ENCODE data around the gene CNOT9. TPM values are rescaled to one million over a fixed set of nuclear protein-coding genes. Genes with fewer than 3 reads are reported as not detected.

Gene CNOT9
- total RNA-seq, 2 experiments from 2014 or later, result 84.7 to 87.3 TPM

- DNase-seq, result no peak
- H3K27me3 Mint-ChIP-seq, result no peaks in the 10 kb centered on the region
These were observed 13.4 kb downstream of the CNOT9 start for GRCh38 chr2:218582076-218582475.

GRCh38 chr2:218583983-218584850 is 15.6 kb downstream of the CNOT9 start:
- Mint-ChIP-seq H3K36me3 (peaks cover 48% of the 10 kb centered on the region), H3K9me3 (no peaks in the 10 kb centered on the region), H3K4me1 (ENCODE audit: low read depth) (peaks cover 25% of the 10 kb centered on the region), H3K4me3 (no peak overlapping the region), H3K27ac (no peak overlapping the region), H3K27me3 (no peaks in the 10 kb centered on the region)
- ChIA-PET CTCF (no interaction called here), POLR2A (no interaction called here)
- DNase-seq, result no peak
- intact Hi-C loops (cut with micrococcal nuclease), result loop anchor here (5.0 kb wide), 1 partner anchor 292 kb away; the partner anchor contains the start of gene TMBIM1

More at GRCh38 chr2:218582076-218582475, 13.4 kb downstream of the CNOT9 start:
- Mint-ChIP-seq H3K9me3 (no peaks in the 10 kb centered on the region), H3K4me3 (no peak overlapping the region), H3K4me1 (ENCODE audit: low read depth) (peaks cover 42% of the 10 kb centered on the region), H3K27ac (peak overlapping the region; percentile 65), H3K36me3 (peaks cover 47% of the 10 kb centered on the region)
- intact Hi-C loops (cut with micrococcal nuclease), result loop anchor here (1.0 to 5.0 kb wide), 2 partner anchors 14 to 290 kb away; partner anchors contain the start of genes CNOT9, TMBIM1 and USP37
- ChIA-PET CTCF (interaction anchor here (1.4 kb wide), 1 partner anchor 9 kb away, joined by 3 read pairs; no protein-coding TSS in a partner anchor), POLR2A (interaction anchor here (0.7 to 1.2 kb wide), 2 partner anchors 12 to 76 kb away, joined by 3 to 5 read pairs; no protein-coding TSS in a partner anchor)

- Mint-ChIP-seq H3K4me3 (no peak overlapping the region), H3K27me3 (no peaks in the 10 kb centered on the region), H3K27ac (no peak overlapping the region), H3K9me3 (no peaks in the 10 kb centered on the region), H3K36me3 (peaks cover 52% of the 10 kb centered on the region), H3K4me1 (ENCODE audit: low read depth) (peaks cover 22% of the 10 kb centered on the region)
- no peak for DNase-seq
- ChIA-PET POLR2A (no interaction called here), CTCF (interaction anchor here (1.2 kb wide), 1 partner anchor 121 kb away, joined by 3 read pairs; no protein-coding TSS in a partner anchor)
- intact Hi-C loops (cut with micrococcal nuclease), result no loop called here
These were observed 16.9 kb downstream of the CNOT9 start for GRCh38 chr2:218585541-218585940.

- Mint-ChIP-seq H3K4me1 (ENCODE audit: low read depth) (no peaks in the 10 kb centered on the region), H3K27ac (no peak overlapping the region), H3K4me3 (no peak overlapping the region), H3K27me3 (peaks cover 9% of the 10 kb centered on the region), H3K36me3 (no peaks in the 10 kb centered on the region), H3K9me3 (no peaks in the 10 kb centered on the region)
- no peak for DNase-seq
- CTCF ChIA-PET, result no interaction called here
- intact Hi-C loops (cut with micrococcal nuclease), result no loop called here
- POLR2A ChIA-PET, result no interaction called here
These were observed 36.8 kb downstream of the CNOT9 start for GRCh38 chr2:218605432-218605831.

- no peak for DNase-seq
- intact Hi-C loops (cut with micrococcal nuclease), result no loop called here
- Mint-ChIP-seq H3K4me1 (ENCODE audit: low read depth) (no peaks in the 10 kb centered on the region), H3K4me3 (no peak within 1 kb of the TSS), H3K36me3 (no peaks in the 10 kb centered on the region), H3K27ac (no peak within 1 kb of the TSS), H3K9me3 (no peaks in the 10 kb centered on the region), H3K27me3 (peaks cover 9% of the 10 kb centered on the region)
- ChIA-PET POLR2A (interaction anchor here (0.5 to 0.8 kb wide), 3 partner anchors 9 to 234 kb away, joined by 3 to 4 read pairs (median 4); no protein-coding TSS in a partner anchor), CTCF (interaction anchor here (1.1 to 1.3 kb wide), 2 partner anchors 41 to 91 kb away, joined by 3 read pairs; no protein-coding TSS in a partner anchor)
These were observed 38.9 kb downstream of the CNOT9 start, which contains the start of gene PLCD4 for GRCh38 chr2:218607436-218608115. Gene PLCD4 (plus strand): TSS chr2:218607899. CDS start chr2:218615740, 7,841 bp downstream.

GRCh38 chr2:218615868-218616315 is 47.3 kb downstream of the CNOT9 start:
- H3K36me3 Mint-ChIP-seq, result no peaks in the 10 kb centered on the region
- CTCF ChIA-PET, result no interaction called here
- H3K4me1 Mint-ChIP-seq (ENCODE audit: low read depth), result no peaks in the 10 kb centered on the region
- no peak for DNase-seq
- POLR2A ChIA-PET, result interaction anchor here (1.3 kb wide), 1 partner anchor 42 kb away, joined by 6 read pairs; no protein-coding TSS in a partner anchor
- no peak overlapping the region for H3K27ac Mint-ChIP-seq
- H3K9me3 Mint-ChIP-seq, result no peaks in the 10 kb centered on the region
- H3K4me3 Mint-ChIP-seq, result no peak overlapping the region
- H3K27me3 Mint-ChIP-seq, result no peaks in the 10 kb centered on the region
- intact Hi-C loops (cut with micrococcal nuclease), result no loop called here

- CTCF ChIA-PET, result no interaction called here
- H3K4me1 Mint-ChIP-seq (ENCODE audit: low read depth), result no peaks in the 10 kb centered on the region
- POLR2A ChIA-PET, result no interaction called here
- no peak overlapping the region for H3K4me3 Mint-ChIP-seq
- intact Hi-C loops (cut with micrococcal nuclease), result no loop called here
- no peaks in the 10 kb centered on the region for H3K27me3 Mint-ChIP-seq
- no peak overlapping the region for H3K27ac Mint-ChIP-seq
- H3K36me3 Mint-ChIP-seq, result no peaks in the 10 kb centered on the region
- H3K9me3 Mint-ChIP-seq, result no peaks in the 10 kb centered on the region
- no peak for DNase-seq
These were observed 49.6 kb downstream of the CNOT9 start for GRCh38 chr2:218618102-218618860.

- Mint-ChIP-seq H3K27ac (no peak overlapping the region), H3K9me3 (no peaks in the 10 kb centered on the region), H3K4me1 (ENCODE audit: low read depth) (no peaks in the 10 kb centered on the region), H3K36me3 (no peaks in the 10 kb centered on the region), H3K4me3 (no peak overlapping the region), H3K27me3 (no peaks in the 10 kb centered on the region)
- intact Hi-C loops (cut with micrococcal nuclease), result no loop called here
- ChIA-PET CTCF (no interaction called here), POLR2A (no interaction called here)
- DNase-seq, result no peak
These were observed 52.4 kb downstream of the CNOT9 start for GRCh38 chr2:218621007-218621406.

GRCh38 chr2:218622606-218623365 is 54.1 kb downstream of the CNOT9 start:
- no peaks in the 10 kb centered on the region for H3K27me3 Mint-ChIP-seq
- no peaks in the 10 kb centered on the region for H3K36me3 Mint-ChIP-seq
- H3K9me3 Mint-ChIP-seq, result no peaks in the 10 kb centered on the region
- H3K4me1 Mint-ChIP-seq (ENCODE audit: low read depth), result no peaks in the 10 kb centered on the region
- no peak for DNase-seq
- CTCF ChIA-PET, result no interaction called here
- no peak overlapping the region for H3K27ac Mint-ChIP-seq
- POLR2A ChIA-PET, result no interaction called here
- no peak overlapping the region for H3K4me3 Mint-ChIP-seq
- intact Hi-C loops (cut with micrococcal nuclease), result no loop called here

GRCh38 chr2:218623366-218623705 is 54.7 kb downstream of the CNOT9 start:
- ChIA-PET CTCF (no interaction called here), POLR2A (no interaction called here)
- no peaks in the 10 kb centered on the region for H3K36me3 Mint-ChIP-seq
- intact Hi-C loops (cut with micrococcal nuclease), result no loop called here
- DNase-seq, result no peak
- H3K9me3 Mint-ChIP-seq, result no peaks in the 10 kb centered on the region
- H3K4me3 Mint-ChIP-seq, result no peak overlapping the region
- no peaks in the 10 kb centered on the region for H3K27me3 Mint-ChIP-seq
- no peaks in the 10 kb centered on the region for H3K4me1 Mint-ChIP-seq (ENCODE audit: low read depth)
- no peak overlapping the region for H3K27ac Mint-ChIP-seq

GRCh38 chr2:218626369-218626768 is 57.7 kb downstream of the CNOT9 start:
- ChIA-PET POLR2A (no interaction called here), CTCF (no interaction called here)
- H3K4me1 Mint-ChIP-seq (ENCODE audit: low read depth), result no peaks in the 10 kb centered on the region
- DNase-seq, result no peak
- no peaks in the 10 kb centered on the region for H3K27me3 Mint-ChIP-seq
- H3K27ac Mint-ChIP-seq, result no peak overlapping the region
- intact Hi-C loops (cut with micrococcal nuclease), result no loop called here
- H3K4me3 Mint-ChIP-seq, result no peak overlapping the region
- H3K36me3 Mint-ChIP-seq, result no peaks in the 10 kb centered on the region
- no peaks in the 10 kb centered on the region for H3K9me3 Mint-ChIP-seq

Data from activated CD4-positive, alpha-beta memory T cell treated with anti-CD3 and anti-CD28 coated beads for 36 hours (primary cell).